GM19372 (cell line): Measurements from ENCODE around the gene SDC1.
A peak's percentile ranks its signal among the peaks of the same experiment; 100 is the strongest.

Experiments used
- ATAC-seq: cut with Tn5 transposase; IDR thresholded peaks from one replicate; pipeline ENCODE4 v1.9.1; 2021; ENCODE audit warnings: mild to moderate bottlenecking, low read depth, moderate library complexity; ENCODE audit not compliant: unreplicated experiment

Gene SDC1

DNA sequence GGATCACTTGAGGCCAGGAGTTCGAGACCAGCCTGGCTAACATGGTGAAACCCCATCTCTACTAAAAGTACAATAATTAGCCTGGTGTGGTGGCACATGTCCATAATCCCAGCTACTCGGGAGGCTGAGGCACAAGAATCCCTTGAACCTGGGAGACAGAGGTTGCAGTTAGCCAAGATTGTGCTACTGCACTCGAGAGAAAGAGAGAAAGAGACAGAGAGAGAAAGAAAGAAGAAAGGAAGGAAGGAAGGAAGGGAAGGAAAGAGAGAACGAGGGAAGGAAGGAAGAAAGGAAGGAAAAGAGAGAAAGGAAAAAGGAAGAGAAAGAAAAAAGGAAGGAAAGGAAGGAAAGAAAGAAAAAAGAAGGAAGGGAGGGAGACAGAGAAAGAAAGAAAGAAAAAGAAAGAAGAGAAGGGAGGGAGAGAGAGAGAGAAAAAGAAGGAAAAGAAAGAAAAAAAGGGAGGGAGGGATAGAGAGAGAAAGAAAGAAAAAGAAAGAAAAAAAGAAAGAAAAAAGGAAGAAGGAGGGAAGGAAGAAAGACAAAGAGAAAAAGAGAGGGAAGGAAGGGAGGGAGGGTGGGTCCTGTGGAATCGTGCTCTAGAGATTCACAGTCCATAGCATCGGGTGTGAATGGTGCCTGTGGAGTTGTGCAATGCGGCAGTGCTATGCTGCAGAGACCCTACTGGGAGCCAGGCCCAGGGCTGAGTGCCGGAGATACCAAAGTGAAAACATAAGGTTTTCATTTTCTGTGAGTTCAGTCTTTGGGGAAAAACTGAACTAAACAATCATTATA, 4.6 kb upstream of the SDC1 start:
- no peak for ATAC-seq

DNA sequence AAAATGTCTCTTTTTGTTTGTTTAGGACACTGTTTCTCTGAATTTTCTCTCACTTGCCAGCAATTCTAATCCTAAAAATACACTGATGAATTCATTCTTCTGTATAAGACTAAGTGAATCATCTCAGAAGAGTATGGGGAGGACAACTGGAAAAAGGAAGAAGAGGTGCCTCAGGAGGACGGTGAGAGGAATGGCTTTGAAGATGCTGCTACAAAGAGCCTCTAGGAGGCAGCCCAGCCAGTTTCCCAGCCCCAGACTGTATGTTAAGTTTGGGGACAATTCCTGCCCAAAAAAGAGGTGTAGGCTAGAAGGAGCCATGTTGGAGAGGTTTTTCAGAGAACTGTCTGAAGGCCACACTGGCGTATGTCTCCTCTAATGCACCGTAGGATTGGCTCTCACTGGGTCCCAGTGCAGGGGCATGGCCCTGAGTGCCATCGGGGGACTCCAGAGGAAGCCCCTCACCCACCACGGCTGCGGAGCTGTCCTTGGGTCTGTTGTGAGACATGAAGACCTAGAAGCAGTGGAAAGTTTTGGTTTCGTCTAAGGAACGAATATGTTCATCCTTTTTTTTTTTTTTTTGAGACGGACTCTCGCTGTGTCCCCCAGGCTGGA, 3.1 kb upstream of the SDC1 start:
- no peak for ATAC-seq

GRCh38 chr2:20226152-20226545, 1.2 kb upstream of the SDC1 start:
- no peak for ATAC-seq

- peak; percentile 62 for ATAC-seq
Measured at GRCh38 chr2:20225294-20226151, 593 bp upstream of the SDC1 start.

DNA sequence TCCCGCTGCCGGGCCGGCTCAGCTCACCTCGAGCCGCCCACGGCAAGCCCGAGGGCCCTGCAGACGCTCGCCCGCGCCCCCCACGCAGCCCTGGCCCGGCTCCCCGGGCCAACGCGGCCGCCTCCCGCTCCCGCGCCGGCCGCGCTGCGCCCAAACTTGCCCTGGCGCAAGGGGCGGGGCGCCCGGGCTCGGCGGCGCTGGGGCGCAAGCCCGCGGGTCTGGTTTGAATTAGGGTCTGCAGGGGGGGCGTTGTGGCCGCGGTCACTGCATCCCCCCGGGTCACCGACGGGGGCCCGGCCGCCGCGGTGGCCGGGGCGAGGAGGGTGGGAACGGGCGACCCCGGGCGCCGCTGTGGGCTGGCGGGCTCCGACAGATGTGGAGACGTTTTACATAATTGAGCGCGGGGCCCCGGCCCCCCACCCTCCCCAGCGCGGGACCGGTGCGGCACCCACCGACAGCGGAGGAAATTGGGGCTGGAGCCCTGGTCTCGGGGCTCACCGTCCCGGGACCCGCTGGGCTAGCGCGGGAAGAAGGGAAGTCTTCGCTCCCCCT, 690 bp downstream of the SDC1 start:
- peak; percentile 27 for ATAC-seq

DNA sequence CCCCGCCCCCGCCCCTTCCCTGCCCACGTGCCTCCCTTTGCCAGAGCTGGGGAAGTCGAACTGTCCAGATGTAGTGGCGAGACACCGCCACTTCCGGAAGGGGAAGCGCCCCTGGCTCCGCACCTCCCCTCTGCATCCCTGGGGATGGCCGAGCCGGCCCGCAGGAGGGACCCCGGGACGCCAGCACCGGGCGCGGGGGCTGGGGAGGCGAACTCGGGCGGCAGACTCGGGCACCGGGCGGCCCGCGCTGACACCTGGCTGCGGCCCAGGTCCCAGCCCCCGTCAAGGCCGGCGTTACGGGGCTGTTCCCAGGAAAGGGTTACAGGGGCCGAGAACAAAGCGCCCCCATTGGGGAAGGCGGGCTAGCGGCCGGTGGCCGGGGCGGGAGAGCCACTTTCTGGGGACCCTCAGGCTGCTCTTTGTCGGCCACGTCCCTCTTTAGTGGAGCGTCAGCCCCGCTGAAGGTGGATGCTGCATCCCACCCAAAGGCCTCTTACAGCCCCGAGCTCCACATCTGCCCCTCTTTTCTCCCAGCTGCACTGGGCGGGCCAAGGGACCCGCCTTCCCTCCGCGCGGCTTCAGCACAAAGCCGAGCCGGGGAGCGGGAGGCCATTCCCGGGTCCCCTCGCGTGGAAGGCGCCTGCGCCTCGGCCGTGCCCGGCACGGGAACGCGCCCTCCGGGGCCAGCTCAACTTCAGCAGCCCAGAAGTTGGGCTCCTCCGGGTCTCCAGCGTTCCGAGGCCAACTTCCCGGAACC, 1.3 kb downstream of the SDC1 start:
- peak; percentile 26 for ATAC-seq

DNA sequence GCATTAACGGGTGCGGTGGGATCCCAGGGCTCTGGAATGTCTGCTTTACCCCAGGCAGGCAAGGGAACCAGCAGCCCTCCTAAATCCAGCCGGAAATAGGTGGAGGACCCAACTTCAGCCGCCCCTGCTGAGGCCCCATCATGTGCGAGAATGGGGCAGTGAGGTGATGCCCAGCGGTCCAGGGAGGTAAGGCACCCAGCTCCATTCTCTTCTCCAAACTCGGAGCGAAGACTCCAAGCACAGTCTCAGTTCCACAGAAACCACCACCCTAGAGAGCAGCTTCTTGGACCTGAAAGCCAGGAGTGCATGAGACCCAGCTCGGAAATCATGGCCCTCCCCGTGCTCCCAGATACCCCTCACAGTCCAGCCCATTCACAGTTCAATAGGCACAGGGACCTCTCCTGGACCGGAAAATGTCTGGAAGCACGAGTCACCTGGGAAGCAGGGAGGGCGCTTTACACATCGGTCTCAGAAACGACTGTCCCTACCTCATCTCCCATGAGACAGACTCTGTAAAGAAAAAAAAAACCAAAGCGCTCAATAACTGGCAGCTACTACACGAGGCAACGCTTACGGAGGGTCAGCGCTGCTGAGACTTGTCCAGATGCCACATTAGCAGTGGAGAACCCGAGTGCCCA, 2.0 kb downstream of the SDC1 start:
- no peak for ATAC-seq

DNA sequence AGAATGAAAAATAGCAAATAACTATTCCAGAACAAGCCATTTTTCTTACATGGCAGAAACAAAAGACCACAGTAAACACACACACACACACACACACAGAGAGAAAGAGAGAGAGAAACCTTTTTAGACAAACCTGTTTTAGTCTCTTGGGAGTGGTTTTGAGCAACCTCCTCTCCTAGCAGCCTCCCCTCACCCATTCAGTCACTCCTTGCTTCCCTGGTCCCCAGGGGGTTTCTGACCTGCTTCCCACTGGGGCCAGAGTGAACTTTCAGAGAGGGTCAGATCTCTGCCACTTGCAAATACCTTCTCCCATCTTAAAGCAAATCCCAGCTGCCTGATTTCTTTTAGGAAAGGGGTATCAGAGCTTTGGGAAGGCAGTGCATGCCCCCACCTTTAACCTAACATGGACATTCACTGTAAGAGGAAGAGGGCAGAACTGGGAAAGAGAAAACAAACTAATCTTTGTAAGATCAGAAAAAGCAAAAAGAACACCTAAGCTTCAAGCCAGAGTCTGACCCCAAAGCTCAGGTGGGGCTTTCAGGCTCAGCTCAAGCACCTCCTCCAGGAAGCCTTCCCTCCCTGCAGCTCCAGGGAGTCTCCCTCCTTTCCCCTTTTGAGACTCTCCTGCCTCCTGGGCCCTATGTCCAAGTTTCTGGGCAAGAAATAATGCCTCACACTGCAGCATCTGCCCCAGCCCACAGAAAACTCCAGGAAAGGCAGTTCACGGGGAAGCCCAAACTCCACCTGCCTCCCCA, 2.7 kb downstream of the SDC1 start:
- ATAC-seq, result no peak

GRCh38 chr2:20221555-20221973, 3.4 kb downstream of the SDC1 start:
- ATAC-seq, result no peak

DNA sequence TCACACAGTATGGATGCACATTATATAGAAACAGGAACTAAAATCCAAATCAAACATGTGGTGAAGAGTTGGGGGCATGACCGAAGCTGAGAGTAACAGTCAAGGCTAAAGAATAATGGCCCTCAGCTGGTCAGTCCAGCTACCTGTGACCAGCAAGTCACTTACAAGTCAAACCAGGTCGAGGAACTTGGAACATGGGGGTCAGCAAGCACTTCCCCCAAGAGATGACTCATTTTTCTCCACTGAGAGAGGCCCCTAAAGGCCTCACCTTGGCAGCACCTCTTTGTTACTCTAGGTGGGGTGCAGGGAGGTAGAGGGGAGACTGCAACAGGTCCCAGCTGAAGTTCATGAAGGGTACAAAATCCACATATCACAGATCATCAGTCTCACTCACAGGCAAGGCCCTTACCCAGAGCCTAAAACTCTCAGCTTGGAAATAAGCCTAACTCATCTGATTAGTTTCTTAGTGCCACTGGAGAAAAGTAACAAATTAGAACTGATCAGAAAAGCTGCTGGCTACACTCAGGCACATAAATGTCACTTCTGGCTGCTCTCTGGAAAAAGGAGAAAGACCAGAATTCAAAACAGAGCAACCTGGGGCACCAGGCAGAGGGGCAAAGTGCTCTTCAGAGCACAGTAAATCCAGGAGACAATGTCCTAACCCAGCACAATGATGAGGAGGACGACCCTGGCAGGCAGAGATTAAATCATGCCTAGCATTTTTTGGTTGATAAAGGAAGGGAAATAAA, 4.0 kb downstream of the SDC1 start:
- ATAC-seq, result no peak

GRCh38 chr2:20219763-20220380, 5.1 kb downstream of the SDC1 start:
- no peak for ATAC-seq

DNA sequence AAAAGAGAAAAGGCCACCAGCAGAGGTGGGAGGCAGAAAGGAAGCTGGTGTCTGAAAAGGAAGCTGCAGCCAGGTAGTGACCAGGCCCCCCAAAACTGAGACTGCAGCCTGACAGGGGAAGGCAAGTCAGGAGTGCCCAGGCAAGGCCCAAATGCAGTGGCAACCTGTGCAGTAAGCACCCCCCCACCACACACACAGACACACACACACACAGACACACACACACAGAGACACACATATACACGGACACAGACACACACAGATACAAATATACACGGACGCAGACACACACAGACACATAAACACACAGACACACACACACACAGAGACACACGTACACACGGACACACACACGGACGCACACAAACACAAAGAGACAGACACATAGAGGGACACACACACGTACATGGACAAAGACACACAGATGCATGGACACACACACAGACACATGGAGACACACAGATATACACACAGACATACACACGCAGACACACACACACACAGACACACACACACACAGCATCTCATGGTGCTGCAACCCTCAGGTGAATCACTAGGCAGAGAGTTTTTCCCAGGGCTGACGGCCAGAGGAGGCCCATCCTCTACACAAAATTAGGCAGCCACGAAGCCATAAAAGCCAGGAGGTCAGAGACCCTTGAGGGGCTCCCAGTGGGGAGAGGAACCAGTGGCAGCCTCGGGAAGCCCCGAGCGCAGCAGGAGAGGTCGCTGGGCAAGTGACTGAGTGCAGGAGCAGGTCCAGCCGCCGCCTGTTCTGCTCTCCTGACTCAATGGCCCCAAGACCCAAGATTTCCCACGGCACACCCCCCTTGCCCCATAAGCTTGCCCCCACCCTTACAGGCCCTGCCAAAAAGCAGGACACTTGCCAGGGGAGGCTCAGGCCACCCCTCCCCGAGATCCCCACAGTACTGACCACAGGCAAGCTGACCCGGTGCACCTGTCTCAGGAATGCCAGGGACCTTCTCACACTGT, 6.3 kb downstream of the SDC1 start:
- no peak for ATAC-seq

DNA sequence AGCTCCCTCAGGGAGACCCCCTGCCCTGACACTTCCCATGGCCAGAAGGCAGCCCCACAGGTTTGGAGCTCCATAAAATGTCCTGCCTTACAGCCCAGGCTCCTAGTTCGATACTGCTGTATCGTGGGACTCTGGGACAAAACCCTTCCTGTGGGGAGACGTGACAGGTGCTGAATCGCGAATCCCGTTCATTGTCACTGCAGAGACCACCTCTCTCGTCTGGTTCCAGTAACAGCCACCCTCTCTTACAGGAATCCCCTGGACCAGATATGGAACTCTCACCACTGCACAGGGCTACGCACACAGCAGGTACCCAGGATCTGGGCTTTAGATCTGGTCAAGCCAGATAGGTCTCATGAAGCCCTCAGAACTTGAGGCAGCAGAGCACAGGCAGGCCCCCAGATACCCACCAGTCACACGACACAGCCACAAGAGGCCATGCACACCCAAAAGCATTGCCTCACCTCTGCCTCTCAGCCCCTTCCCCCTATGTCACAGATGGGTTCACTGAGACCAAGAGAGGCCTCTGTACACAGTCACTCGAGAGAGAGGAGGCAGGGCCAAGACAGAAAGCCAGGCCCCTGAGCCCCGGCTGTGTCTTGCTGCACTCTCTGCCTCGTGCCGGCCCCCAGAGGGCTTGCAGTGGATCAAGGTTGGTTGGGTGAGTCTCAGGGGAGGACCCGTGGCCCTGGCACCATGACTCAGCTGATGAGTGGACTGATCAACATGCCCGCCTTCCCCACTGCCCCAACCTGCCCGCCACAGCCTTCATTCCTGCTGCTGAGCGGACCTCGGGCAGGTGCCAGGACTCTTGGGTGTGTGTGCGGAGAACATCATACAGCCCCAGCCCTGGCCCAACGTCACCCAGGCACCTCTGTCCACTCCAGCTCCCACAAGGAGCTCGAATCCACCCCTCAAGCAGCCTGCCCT, 7.6 kb downstream of the SDC1 start:
- ATAC-seq, result no peak

- ATAC-seq, result no peak
Measured at GRCh38 chr2:20216130-20217025, 8.6 kb downstream of the SDC1 start.
